GM19025 (cell line): ENCODE measurements around the gene SPTBN4.
"Not testable (repeated sequence)": the region's sequence is repeated elsewhere in the genome, so short reads cannot be mapped to it uniquely, and the experiment has no call there.

Experiments
- ATAC-seq: cut with Tn5 transposase; IDR thresholded peaks from one replicate; pipeline ENCODE4 v1.9.1; 2021; ENCODE audit warnings: mild to moderate bottlenecking, low read depth, moderate library complexity; ENCODE audit not compliant: unreplicated experiment

Gene SPTBN4

GRCh38 chr19:40555978-40556689 lies 89.3 kb downstream of the SPTBN4 start:
- ATAC-seq = no peak

- no peak for ATAC-seq
Measured at GRCh38 chr19:40556953-40557530, 90.2 kb downstream of the SPTBN4 start.

- ATAC-seq = no peak
Measured at GRCh38 chr19:40559394-40559793, 92.6 kb downstream of the SPTBN4 start.

- no peak for ATAC-seq
Measured at GRCh38 chr19:40560092-40560507, 93.3 kb downstream of the SPTBN4 start.

GRCh38 chr19:40561947-40562346 lies 95.1 kb downstream of the SPTBN4 start:
- no peak for ATAC-seq

- ATAC-seq = not testable (repeated sequence)
Measured at GRCh38 chr19:40564535-40564934, 97.7 kb downstream of the SPTBN4 start.

- ATAC-seq = no peak
Measured at GRCh38 chr19:40565355-40565754, 98.6 kb downstream of the SPTBN4 start.

- ATAC-seq = no peak
Measured at GRCh38 chr19:40565910-40566495, 99.2 kb downstream of the SPTBN4 start.

- no peak for ATAC-seq
Measured at GRCh38 chr19:40567040-40567749, 100.4 kb downstream of the SPTBN4 start.

- ATAC-seq = no peak
Measured at GRCh38 chr19:40567750-40568494, 101.1 kb downstream of the SPTBN4 start.

- ATAC-seq = peak; percentile 81
Measured at GRCh38 chr19:40570313-40571004, 103.7 kb downstream of the SPTBN4 start.

GRCh38 chr19:40571005-40571318 lies 104.2 kb downstream of the SPTBN4 start:
- no peak for ATAC-seq

- no peak for ATAC-seq
Measured at GRCh38 chr19:40571831-40572495, 105.2 kb downstream of the SPTBN4 start.

GRCh38 chr19:40575326-40575725 lies 108.5 kb downstream of the SPTBN4 start:
- ATAC-seq = no peak

- no peak for ATAC-seq
Measured at GRCh38 chr19:40576151-40576584, 109.4 kb downstream of the SPTBN4 start.

GRCh38 chr19:40576585-40577451 lies 110.0 kb downstream of the SPTBN4 start, which contains the start of gene SHKBP1:
TSS of gene SHKBP1 (plus strand) at chr19:40576873. CDS start at chr19:40576900, 27 bp downstream.
- peak; percentile 99 for ATAC-seq

- no peak for ATAC-seq
Measured at GRCh38 chr19:40578442-40578908, 111.7 kb downstream of the SPTBN4 start.

- ATAC-seq = no peak
Measured at GRCh38 chr19:40580619-40581018, 113.8 kb downstream of the SPTBN4 start.
